ENCODE results near the gene TMEM175. TPM values are rescaled to one million over a fixed set of nuclear protein-coding genes. Genes with fewer than 3 reads are reported as not detected.

The TMEM175 gene
- total and polyA plus RNA-seq, 2 donors from 2014 or later, result 26.0 to 31.1 TPM

DNA sequence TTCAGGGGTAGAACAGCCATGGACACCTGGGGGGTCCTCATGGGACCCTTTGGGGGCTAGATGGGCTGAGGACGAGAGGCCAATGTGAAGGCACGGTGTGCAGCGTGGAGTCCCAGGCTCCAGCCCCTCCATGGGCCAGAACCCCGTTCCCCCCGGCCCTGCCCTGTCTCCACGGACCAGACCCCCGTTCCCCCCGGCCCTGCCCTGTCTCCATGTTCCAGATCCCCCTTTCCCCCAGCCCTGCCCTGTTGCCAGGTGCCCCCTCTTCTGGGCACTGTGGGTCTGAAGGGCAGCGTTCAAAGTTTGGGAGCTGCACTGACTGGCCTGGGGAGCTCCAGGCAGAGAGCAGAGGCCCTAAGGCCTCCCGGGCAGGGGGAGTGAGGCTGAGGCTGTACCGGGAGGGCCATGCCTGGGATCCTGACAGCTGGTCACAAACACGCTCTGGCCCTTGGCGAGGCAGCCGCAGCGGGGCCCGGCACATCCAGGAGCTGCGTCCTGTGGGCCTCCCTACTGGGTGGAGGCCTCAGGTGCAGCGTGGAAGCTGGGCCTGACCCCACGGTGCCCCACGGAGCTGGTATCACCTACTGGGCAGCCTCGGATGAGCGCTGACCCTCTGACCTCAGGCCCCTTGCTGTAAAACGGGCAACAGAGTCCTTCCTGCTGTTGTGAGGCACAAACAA, 32.2 kb downstream of the TMEM175 start:
- H3K4me1 ChIP-seq (ENCODE audit: control insufficient read depth in 2 of 3, insufficient read depth in 2 of 3, low read depth in 1 of 3, low read length in 3 of 3), result peaks cover 0 to 3% (median 0%) of the 10 kb centered on the region in 3 donors
- no peak overlapping the region for H3K4me3 ChIP-seq (ENCODE audit: low read length in 3 of 3)
- no peaks in the 10 kb centered on the region for H3K36me3 ChIP-seq (ENCODE audit: control insufficient read depth in 2 of 3, insufficient read depth in 3 of 3, low read length in 3 of 3)
- TF ChIP-seq, protein P1, sequence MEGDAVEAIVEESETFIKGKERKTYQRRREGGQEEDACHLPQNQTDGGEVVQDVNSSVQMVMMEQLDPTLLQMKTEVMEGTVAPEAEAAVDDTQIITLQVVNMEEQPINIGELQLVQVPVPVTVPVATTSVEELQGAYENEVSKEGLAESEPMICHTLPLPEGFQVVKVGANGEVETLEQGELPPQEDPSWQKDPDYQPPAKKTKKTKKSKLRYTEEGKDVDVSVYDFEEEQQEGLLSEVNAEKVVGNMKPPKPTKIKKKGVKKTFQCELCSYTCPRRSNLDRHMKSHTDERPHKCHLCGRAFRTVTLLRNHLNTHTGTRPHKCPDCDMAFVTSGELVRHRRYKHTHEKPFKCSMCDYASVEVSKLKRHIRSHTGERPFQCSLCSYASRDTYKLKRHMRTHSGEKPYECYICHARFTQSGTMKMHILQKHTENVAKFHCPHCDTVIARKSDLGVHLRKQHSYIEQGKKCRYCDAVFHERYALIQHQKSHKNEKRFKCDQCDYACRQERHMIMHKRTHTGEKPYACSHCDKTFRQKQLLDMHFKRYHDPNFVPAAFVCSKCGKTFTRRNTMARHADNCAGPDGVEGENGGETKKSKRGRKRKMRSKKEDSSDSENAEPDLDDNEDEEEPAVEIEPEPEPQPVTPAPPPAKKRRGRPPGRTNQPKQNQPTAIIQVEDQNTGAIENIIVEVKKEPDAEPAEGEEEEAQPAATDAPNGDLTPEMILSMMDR (IDR thresholded peaks at IDR 0.05; ENCODE audit: borderline replicate concordance, extremely low read depth, insufficient read depth), result no peak
- H3K9ac ChIP-seq (ENCODE audit: low read length in 3 of 3), result no peak overlapping the region
- intact Hi-C loops (cut with DNase I), result no loop called here
- no peak overlapping the region for H3K27ac ChIP-seq (ENCODE audit: low read depth in 2 of 2, low read length in 2 of 2)
- no peaks in the 10 kb centered on the region for H3K27me3 ChIP-seq (ENCODE audit: control insufficient read depth, insufficient read depth, low read length)
- FAIRE-seq (no peak), DNase-seq (peak in 1 of 5 donors; percentile 64)
- H3K9me3 ChIP-seq (ENCODE audit: control insufficient read depth in 2 of 3, insufficient read depth in 1 of 3, low read length in 3 of 3), result no peaks in the 10 kb centered on the region

DNA sequence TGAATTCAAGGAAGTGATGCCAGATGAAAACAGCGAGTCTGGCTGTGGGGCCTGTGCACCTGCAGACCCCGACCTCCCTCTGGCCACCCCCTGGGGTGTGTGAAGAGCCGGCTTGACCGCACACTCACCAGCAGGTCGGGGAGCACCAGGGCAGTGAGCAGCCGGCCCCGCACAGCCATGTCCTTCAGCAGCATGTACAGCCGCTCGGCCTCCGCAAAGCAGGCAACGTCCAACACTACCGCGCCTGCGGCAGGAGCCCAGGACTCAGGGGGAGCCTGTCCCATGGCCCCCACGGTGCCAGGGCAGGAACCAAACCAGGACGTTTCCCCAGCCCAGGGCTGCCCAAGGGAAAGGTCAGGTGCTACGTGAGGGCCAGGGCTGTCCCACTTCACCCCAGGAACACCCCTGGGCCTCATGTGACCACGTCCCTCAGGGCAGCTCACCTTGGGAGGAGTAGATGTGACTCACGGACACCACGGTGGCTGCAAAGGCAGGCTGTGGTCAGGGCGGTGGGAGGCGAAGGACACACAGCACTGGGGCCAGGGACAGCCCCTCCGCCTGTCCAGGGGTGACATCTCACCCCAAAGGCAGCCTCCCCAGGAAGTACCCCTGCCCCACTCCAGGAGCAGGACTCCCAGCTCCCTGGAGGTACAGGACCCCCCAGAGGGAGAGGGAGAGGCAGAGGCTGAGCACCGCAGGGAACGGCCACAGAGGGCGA, 32.9 kb downstream of the TMEM175 start:
- no peaks in the 10 kb centered on the region for H3K27me3 ChIP-seq (ENCODE audit: control insufficient read depth, insufficient read depth, low read length)
- H3K27ac ChIP-seq (ENCODE audit: low read depth in 2 of 2, low read length in 2 of 2), result no peak overlapping the region
- H3K36me3 ChIP-seq (ENCODE audit: control insufficient read depth in 2 of 3, insufficient read depth in 3 of 3, low read length in 3 of 3), result no peaks in the 10 kb centered on the region
- H3K4me1 ChIP-seq (ENCODE audit: control insufficient read depth in 2 of 3, insufficient read depth in 2 of 3, low read depth in 1 of 3, low read length in 3 of 3), result peaks cover 0 to 3% (median 0%) of the 10 kb centered on the region in 3 donors
- peak in 1 of 5 donors; percentile 68 for DNase-seq
- FAIRE-seq, result no peak
- no peak overlapping the region for H3K4me3 ChIP-seq (ENCODE audit: low read length in 3 of 3)
- TF ChIP-seq, protein P1 (IDR thresholded peaks at IDR 0.05; ENCODE audit: borderline replicate concordance, extremely low read depth, insufficient read depth), result no peak
- H3K9me3 ChIP-seq (ENCODE audit: control insufficient read depth in 2 of 3, insufficient read depth in 1 of 3, low read length in 3 of 3), result no peaks in the 10 kb centered on the region
- intact Hi-C loops (cut with DNase I), result no loop called here
- H3K9ac ChIP-seq (ENCODE audit: low read length in 3 of 3), result no peak overlapping the region

DNA sequence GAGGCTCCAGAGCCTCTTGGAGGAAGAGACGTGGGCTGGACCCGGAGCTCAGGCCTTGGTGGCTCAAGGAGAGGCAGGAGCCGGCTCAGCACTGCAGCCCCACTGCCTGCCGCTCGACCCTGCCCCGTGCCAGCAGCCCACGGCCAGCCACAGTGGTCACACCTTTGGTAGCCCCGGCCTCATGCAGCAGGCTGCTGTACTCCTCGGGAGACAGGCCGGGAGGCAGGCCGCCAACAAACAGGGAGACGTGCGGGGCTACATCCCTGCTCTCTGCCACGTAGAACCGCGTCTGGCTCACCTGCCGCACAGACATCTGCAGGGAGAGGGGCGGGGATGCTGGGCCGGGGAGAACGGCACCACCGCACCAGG, 33.5 kb downstream of the TMEM175 start:
- Histone ChIP-seq H3K4me1 (ENCODE audit: control insufficient read depth in 2 of 3, insufficient read depth in 2 of 3, low read depth in 1 of 3, low read length in 3 of 3) (peaks cover 0 to 3% (median 0%) of the 10 kb centered on the region in 3 donors), H3K27me3 (ENCODE audit: control insufficient read depth, insufficient read depth, low read length) (no peaks in the 10 kb centered on the region), H3K9ac (ENCODE audit: low read length in 3 of 3) (no peak overlapping the region), H3K27ac (ENCODE audit: low read depth in 2 of 2, low read length in 2 of 2) (no peak overlapping the region), H3K4me3 (ENCODE audit: low read length in 3 of 3) (no peak overlapping the region), H3K9me3 (ENCODE audit: control insufficient read depth in 2 of 3, insufficient read depth in 1 of 3, low read length in 3 of 3) (no peaks in the 10 kb centered on the region), H3K36me3 (ENCODE audit: control insufficient read depth in 2 of 3, insufficient read depth in 3 of 3, low read length in 3 of 3) (no peaks in the 10 kb centered on the region)
- peak in 1 of 5 donors; percentile 68 for DNase-seq
- intact Hi-C loops (cut with DNase I), result no loop called here
- TF ChIP-seq, protein P1 (IDR thresholded peaks at IDR 0.05; ENCODE audit: borderline replicate concordance, extremely low read depth, insufficient read depth), result no peak
- no peak for FAIRE-seq

All from kidney (tissue), 14 donors.